K562 (cell line): ENCODE measurements around the gene CCDC88A. TPM values are rescaled to one million over a fixed set of nuclear protein-coding genes. Genes with fewer than 3 reads are reported as not detected.
A peak's percentile ranks its signal among the peaks of the same experiment; 100 is the strongest.

Experiments used
- CHCHD3 ChIP-seq: fragments of 250-450 bp; sonication (Bioruptor Pico); IDR thresholded peaks from 2 replicates; pipeline ENCODE4 v2.1.2; 2022; ENCODE audit warnings: mild to moderate bottlenecking
- CHD1 ChIP-seq: fragments of 200-600 bp; sonication (generic); IDR thresholded peaks from one replicate; pipeline ENCODE4 v1.6.1; 2012; ENCODE audit warnings: mild to moderate bottlenecking, moderate library complexity, low read length, inconsistent platforms
- JUN ChIP-seq, 2 experiments: sonication (generic) in 1 of 2; formaldehyde crosslinking in 1 of 2; IDR thresholded peaks; 2 replicates each; pipeline versions ENCODE4 v1.6.1 to v1.8.0; 2012 to 2022; ENCODE audit warnings: borderline replicate concordance in 2 of 2, mild to moderate bottlenecking in 2 of 2, improper control_type of control experiment in 1 of 2, low read depth in 1 of 2, low read length in 1 of 2, missing genetic modification reagents in 1 of 2
- JUND ChIP-seq, 2 experiments: IDR thresholded peaks; 2 replicates in 1 of 2; 3 replicates in 1 of 2; pipeline ENCODE4 v1.6.1; 2011; ENCODE audit warnings: borderline replicate concordance in 2 of 2, low read depth in 2 of 2, low read length in 2 of 2, improper control_type of control experiment in 1 of 2, missing biosample characterization in 1 of 2, missing genetic modification characterization in 1 of 2, missing genetic modification reagents in 1 of 2
- KDM5B ChIP-seq: fragments of 200-600 bp; sonication (generic); IDR thresholded peaks from 2 replicates; pipeline ENCODE4 v1.6.1; 2012; ENCODE audit warnings: low read depth, mild to moderate bottlenecking, moderate library complexity, low read length, control low read depth, inconsistent platforms; ENCODE audit not compliant: insufficient replicate concordance
- NFE2L1 ChIP-seq: fragments of 450-650 bp; IDR thresholded peaks from 2 replicates; pipeline ENCODE4 v1.6.1; 2016; ENCODE audit warnings: missing genetic modification characterization, low read depth, mild to moderate bottlenecking, missing compliant biosample characterization, moderate library complexity, borderline replicate concordance
- NONO ChIP-seq, 2 experiments: fragments of 200-400 bp in 1 of 2; fragments of 450-650 bp in 1 of 2; formaldehyde crosslinking in 1 of 2; IDR thresholded peaks; 2 replicates each; pipeline ENCODE4 v1.6.1; 2017; ENCODE audit warnings: low read depth in 2 of 2, mild to moderate bottlenecking in 2 of 2, moderate library complexity in 2 of 2, low read length in 1 of 2
- TEAD4 ChIP-seq, 2 experiments: sonication (generic) in 1 of 2; formaldehyde crosslinking in 1 of 2; IDR thresholded peaks; 2 replicates each; pipeline versions ENCODE4 v1.6.1 to v1.8.0; 2012 to 2022; ENCODE audit warnings: borderline replicate concordance in 1 of 2, inconsistent platforms in 1 of 2, low read length in 1 of 2, mild to moderate bottlenecking in 1 of 2, missing genetic modification reagents in 1 of 2
- ZBED1 ChIP-seq: IDR thresholded peaks from 2 replicates; pipeline ENCODE4 v1.6.1; 2014
- ZFP36 ChIP-seq: fragments of 150-350 bp; IDR thresholded peaks from 2 replicates; pipeline ENCODE4 v1.6.1; 2018; ENCODE audit warnings: low read length, low read depth; ENCODE audit not compliant: partially characterized antibody
- ZNF134 ChIP-seq: fragments of 250-450 bp; sonication (Bioruptor Pico); conservative IDR thresholded peaks from 2 replicates; pipeline ENCODE4 v1.4.0; 2020
- polyA plus RNA-seq, 8 experiments: library from polyadenylated mRNA; depleted of rRNA in 4 of 8; stranded (reverse) in 5 of 8; unstranded in 3 of 8; fragments of >200 nt; fragmentation: Nextera tagmentation in 2 of 8; fragmentation: Illumina TruSeq in 1 of 8; extraction: Ambion mirVana in 2 of 8; extraction: Trizol in 1 of 8; gene quantifications; 2 replicates each; pipeline versions ENCODE4 v1.2.1 to v1.2.3, GENCODE V29; 2011 to 2014; ENCODE audit warnings: inconsistent platforms in 1 of 8, missing spikeins in 1 of 8
- total RNA-seq, 7 experiments: library from RNA; depleted of rRNA in 6 of 7; stranded (reverse); fragments of >200 nt in 6 of 7; fragmentation: Illumina TruSeq in 2 of 7; extraction: Trizol in 2 of 7; gene quantifications; 2 replicates each; pipeline versions ENCODE4 v1.2.1 to v1.2.3, GENCODE V29; 2011 to 2021; ENCODE audit warnings: low replicate concordance in 1 of 7
- TF ChIP-seq, protein P1 (sequence below): sonication (generic); formaldehyde crosslinking; IDR thresholded peaks from 2 replicates; pipeline ENCODE4 v1.8.0; 2022; ENCODE audit warnings: mild to moderate bottlenecking, missing genetic modification reagents, borderline replicate concordance
- TF ChIP-seq, protein P2 (sequence below): fragments of 200-600 bp; sonication (generic); IDR thresholded peaks from one replicate; pipeline ENCODE4 v1.6.1; 2012; ENCODE audit warnings: mild to moderate bottlenecking, low read depth, low read length, inconsistent platforms

Gene CCDC88A
- total and polyA plus RNA-seq, 9 of the 15 experiments (the other 6 are each of a cell fraction or from before 2014, with no cell fraction given), result 29.3 to 102 (median 55.6) TPM

DNA sequence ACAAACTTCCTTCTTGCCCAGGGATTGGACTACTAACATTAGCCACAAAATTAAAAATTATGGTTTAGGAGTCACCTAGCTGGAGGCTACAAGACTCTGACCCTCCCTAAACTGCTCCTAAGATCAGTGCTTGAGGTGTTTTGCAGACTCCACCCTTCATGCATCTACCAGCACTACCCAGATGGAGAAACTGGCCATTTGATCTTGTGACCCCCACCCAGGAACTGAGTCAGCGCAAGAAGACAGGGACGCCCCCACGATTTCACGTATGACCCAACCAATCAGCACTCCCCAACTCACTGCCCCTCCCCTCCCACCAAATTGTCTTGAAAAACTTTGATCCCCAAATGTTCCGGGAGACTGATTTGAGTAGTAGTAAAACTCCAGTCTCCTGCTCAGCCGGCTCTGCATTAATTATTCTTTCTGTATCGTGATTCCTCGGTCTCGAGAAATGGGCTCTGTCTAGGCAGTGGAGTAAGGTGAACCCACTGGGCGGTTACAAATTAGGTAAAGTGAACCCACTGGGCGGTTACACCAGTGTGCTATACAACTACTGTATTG, 40.1 kb upstream of the CCDC88A start (continued):
- TF ChIP-seq, protein P1, sequence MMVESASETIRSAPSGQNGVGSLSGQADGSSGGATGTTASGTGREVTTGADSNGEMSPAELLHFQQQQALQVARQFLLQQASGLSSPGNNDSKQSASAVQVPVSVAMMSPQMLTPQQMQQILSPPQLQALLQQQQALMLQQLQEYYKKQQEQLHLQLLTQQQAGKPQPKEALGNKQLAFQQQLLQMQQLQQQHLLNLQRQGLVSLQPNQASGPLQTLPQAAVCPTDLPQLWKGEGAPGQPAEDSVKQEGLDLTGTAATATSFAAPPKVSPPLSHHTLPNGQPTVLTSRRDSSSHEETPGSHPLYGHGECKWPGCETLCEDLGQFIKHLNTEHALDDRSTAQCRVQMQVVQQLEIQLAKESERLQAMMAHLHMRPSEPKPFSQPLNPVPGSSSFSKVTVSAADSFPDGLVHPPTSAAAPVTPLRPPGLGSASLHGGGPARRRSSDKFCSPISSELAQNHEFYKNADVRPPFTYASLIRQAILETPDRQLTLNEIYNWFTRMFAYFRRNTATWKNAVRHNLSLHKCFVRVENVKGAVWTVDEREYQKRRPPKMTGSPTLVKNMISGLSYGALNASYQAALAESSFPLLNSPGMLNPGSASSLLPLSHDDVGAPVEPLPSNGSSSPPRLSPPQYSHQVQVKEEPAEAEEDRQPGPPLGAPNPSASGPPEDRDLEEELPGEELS (CRISPR knock-in tag), result no peak
- TF ChIP-seq ZNF134 (CRISPR knock-in tag) (no peak), NONO (IDR thresholded peaks at IDR 0.05; ENCODE audit: low read depth in 2 of 2, low read length in 1 of 2) (no peak), JUN (IDR thresholded peaks at IDR 0.05; ENCODE audit: borderline replicate concordance, low read depth, low read length) (no peak), JUN (CRISPR knock-in tag; IDR thresholded peaks at IDR 0.05; ENCODE audit: borderline replicate concordance) (no peak), JUND (IDR thresholded peaks at IDR 0.05; ENCODE audit: borderline replicate concordance, low read depth, low read length) (peak; percentile 65), JUND (tag; IDR thresholded peaks at IDR 0.05; ENCODE audit: borderline replicate concordance, low read depth, low read length) (no peak; the same call in 2 of the 3 replicates), CHD1 (no peak), ZBED1 (no peak), ZFP36 (no peak), TEAD4 (IDR thresholded peaks at IDR 0.05; ENCODE audit: low read length) (no peak), TEAD4 (CRISPR knock-in tag; IDR thresholded peaks at IDR 0.05; ENCODE audit: borderline replicate concordance) (no peak), KDM5B (no peak), CHCHD3 (no peak), NFE2L1 (no peak)
- TF ChIP-seq, protein P2, sequence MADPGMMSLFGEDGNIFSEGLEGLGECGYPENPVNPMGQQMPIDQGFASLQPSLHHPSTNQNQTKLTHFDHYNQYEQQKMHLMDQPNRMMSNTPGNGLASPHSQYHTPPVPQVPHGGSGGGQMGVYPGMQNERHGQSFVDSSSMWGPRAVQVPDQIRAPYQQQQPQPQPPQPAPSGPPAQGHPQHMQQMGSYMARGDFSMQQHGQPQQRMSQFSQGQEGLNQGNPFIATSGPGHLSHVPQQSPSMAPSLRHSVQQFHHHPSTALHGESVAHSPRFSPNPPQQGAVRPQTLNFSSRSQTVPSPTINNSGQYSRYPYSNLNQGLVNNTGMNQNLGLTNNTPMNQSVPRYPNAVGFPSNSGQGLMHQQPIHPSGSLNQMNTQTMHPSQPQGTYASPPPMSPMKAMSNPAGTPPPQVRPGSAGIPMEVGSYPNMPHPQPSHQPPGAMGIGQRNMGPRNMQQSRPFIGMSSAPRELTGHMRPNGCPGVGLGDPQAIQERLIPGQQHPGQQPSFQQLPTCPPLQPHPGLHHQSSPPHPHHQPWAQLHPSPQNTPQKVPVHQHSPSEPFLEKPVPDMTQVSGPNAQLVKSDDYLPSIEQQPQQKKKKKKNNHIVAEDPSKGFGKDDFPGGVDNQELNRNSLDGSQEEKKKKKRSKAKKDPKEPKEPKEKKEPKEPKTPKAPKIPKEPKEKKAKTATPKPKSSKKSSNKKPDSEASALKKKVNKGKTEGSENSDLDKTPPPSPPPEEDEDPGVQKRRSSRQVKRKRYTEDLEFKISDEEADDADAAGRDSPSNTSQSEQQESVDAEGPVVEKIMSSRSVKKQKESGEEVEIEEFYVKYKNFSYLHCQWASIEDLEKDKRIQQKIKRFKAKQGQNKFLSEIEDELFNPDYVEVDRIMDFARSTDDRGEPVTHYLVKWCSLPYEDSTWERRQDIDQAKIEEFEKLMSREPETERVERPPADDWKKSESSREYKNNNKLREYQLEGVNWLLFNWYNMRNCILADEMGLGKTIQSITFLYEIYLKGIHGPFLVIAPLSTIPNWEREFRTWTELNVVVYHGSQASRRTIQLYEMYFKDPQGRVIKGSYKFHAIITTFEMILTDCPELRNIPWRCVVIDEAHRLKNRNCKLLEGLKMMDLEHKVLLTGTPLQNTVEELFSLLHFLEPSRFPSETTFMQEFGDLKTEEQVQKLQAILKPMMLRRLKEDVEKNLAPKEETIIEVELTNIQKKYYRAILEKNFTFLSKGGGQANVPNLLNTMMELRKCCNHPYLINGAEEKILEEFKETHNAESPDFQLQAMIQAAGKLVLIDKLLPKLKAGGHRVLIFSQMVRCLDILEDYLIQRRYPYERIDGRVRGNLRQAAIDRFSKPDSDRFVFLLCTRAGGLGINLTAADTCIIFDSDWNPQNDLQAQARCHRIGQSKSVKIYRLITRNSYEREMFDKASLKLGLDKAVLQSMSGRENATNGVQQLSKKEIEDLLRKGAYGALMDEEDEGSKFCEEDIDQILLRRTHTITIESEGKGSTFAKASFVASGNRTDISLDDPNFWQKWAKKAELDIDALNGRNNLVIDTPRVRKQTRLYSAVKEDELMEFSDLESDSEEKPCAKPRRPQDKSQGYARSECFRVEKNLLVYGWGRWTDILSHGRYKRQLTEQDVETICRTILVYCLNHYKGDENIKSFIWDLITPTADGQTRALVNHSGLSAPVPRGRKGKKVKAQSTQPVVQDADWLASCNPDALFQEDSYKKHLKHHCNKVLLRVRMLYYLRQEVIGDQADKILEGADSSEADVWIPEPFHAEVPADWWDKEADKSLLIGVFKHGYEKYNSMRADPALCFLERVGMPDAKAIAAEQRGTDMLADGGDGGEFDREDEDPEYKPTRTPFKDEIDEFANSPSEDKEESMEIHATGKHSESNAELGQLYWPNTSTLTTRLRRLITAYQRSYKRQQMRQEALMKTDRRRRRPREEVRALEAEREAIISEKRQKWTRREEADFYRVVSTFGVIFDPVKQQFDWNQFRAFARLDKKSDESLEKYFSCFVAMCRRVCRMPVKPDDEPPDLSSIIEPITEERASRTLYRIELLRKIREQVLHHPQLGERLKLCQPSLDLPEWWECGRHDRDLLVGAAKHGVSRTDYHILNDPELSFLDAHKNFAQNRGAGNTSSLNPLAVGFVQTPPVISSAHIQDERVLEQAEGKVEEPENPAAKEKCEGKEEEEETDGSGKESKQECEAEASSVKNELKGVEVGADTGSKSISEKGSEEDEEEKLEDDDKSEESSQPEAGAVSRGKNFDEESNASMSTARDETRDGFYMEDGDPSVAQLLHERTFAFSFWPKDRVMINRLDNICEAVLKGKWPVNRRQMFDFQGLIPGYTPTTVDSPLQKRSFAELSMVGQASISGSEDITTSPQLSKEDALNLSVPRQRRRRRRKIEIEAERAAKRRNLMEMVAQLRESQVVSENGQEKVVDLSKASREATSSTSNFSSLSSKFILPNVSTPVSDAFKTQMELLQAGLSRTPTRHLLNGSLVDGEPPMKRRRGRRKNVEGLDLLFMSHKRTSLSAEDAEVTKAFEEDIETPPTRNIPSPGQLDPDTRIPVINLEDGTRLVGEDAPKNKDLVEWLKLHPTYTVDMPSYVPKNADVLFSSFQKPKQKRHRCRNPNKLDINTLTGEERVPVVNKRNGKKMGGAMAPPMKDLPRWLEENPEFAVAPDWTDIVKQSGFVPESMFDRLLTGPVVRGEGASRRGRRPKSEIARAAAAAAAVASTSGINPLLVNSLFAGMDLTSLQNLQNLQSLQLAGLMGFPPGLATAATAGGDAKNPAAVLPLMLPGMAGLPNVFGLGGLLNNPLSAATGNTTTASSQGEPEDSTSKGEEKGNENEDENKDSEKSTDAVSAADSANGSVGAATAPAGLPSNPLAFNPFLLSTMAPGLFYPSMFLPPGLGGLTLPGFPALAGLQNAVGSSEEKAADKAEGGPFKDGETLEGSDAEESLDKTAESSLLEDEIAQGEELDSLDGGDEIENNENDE, result no peak
